ENCODE results near the gene KANSL1L.

KANSL1L gene

DNA sequence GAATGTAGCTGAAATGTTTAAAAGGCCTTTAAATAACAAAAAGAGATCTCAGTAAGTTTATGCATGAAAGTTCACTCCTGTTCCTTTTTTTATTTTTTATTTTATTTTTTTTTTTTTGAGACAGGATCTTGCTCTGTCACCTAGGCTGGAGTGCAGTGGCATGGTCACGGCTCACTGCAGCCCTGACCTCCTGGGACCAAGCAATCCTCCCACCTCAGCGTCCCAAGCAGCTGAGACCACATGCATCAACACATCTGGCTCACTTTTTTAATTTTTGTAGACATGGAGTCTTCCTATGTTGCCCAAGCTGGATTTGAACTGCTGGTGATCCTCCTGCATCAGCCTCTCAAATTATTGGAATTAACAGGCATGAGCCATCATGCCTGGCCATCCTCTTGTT, 84.3 kb downstream of the KANSL1L start:
- Histone ChIP-seq H3K4me3 (ENCODE audit: low read depth in 1 of 2, low read length in 1 of 2) (no peak overlapping the region), H3K27ac (no peak overlapping the region), H3K9me3 (no peaks in the 10 kb centered on the region), H3K4me1 (ENCODE audit: control insufficient read depth in 1 of 2, insufficient read depth in 1 of 2, low read depth in 1 of 2, low read length in 1 of 2) (no peaks in the 10 kb centered on the region), H3K27me3 (no peaks in the 10 kb centered on the region), H3K36me3 (no peaks in the 10 kb centered on the region)
- TF ChIP-seq, protein P1, sequence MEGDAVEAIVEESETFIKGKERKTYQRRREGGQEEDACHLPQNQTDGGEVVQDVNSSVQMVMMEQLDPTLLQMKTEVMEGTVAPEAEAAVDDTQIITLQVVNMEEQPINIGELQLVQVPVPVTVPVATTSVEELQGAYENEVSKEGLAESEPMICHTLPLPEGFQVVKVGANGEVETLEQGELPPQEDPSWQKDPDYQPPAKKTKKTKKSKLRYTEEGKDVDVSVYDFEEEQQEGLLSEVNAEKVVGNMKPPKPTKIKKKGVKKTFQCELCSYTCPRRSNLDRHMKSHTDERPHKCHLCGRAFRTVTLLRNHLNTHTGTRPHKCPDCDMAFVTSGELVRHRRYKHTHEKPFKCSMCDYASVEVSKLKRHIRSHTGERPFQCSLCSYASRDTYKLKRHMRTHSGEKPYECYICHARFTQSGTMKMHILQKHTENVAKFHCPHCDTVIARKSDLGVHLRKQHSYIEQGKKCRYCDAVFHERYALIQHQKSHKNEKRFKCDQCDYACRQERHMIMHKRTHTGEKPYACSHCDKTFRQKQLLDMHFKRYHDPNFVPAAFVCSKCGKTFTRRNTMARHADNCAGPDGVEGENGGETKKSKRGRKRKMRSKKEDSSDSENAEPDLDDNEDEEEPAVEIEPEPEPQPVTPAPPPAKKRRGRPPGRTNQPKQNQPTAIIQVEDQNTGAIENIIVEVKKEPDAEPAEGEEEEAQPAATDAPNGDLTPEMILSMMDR (IDR thresholded peaks at IDR 0.05) = no peak

DNA sequence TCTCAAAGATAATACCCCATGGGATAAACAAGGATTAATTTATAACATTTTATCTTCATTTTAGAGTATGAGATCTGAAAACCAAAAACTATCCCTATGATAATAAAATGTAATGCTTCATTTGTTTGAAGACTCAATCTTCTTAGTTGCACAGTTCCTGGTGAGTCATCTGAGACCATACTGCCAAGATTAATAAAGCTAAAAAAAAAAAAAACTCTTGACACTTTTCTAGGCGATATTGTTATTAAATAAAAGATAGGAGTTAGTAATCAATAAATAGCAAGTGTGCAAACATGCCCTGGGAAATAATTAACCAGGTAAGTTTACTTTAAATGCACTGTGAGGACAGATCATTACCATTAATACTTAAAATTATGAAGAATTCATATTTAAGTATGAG, 84.9 kb downstream of the KANSL1L start:
- H3K4me3 ChIP-seq (ENCODE audit: low read depth in 1 of 2, low read length in 1 of 2) = no peak overlapping the region
- H3K27ac ChIP-seq = no peak overlapping the region
- no peaks in the 10 kb centered on the region for H3K9me3 ChIP-seq
- H3K36me3 ChIP-seq = no peaks in the 10 kb centered on the region
- no peaks in the 10 kb centered on the region for H3K4me1 ChIP-seq (ENCODE audit: control insufficient read depth in 1 of 2, insufficient read depth in 1 of 2, low read depth in 1 of 2, low read length in 1 of 2)
- TF ChIP-seq, protein P1 (IDR thresholded peaks at IDR 0.05) = no peak
- H3K27me3 ChIP-seq = no peaks in the 10 kb centered on the region

DNA sequence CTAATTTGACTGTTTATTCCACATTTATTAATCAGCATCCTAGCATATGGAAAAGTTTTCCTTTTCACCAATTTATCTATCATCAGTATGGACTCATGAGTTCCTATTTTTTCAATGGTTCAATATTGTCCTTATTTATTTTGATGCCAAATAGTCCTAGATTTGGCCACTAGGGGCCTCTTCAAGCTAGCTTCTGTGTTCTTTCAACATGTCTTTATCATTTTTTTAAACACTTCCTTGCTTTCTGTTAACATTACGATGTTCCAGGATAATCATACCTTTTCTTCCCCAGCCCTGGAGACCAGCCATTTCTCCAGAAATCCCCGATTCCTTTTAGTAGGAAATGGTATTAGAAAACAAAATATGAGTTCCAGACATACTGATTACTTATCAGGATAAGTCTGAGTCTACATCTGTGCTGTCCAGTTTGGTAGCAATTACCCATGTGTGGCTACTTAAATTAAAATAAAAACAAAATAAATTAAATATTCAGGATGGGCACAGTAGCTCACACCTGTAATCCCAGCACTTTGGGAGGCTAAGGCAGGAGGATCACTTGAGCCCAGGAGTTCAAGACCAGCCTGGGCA, 98.2 kb downstream of the KANSL1L start:
- H3K27ac ChIP-seq = no peak overlapping the region
- H3K4me3 ChIP-seq (ENCODE audit: low read depth in 1 of 2, low read length in 1 of 2) = no peak overlapping the region
- TF ChIP-seq, protein P1 (IDR thresholded peaks at IDR 0.05) = no peak
- H3K36me3 ChIP-seq = peaks cover 8% of the 10 kb centered on the region
- no peaks in the 10 kb centered on the region for H3K4me1 ChIP-seq (ENCODE audit: control insufficient read depth in 1 of 2, insufficient read depth in 1 of 2, low read depth in 1 of 2, low read length in 1 of 2)
- H3K27me3 ChIP-seq = no peaks in the 10 kb centered on the region
- no peaks in the 10 kb centered on the region for H3K9me3 ChIP-seq

DNA sequence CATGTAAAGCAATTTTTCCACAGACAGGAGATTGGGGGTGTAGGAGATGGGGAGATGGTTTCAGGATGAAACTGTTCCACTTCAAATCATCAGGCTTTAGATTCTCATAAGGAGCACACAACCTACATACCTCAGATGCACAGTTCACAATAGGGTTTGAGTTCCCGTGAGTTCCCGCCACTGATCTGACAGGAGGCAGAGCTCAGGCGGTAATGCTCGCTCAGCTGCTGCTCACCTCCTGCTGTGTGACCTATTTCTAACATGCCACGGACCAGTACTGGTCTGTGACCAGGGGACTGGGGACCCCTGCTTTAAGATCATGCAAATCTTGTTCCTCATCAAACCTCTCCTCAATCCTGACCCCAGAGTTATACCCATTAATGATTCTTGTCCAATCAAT, 98.7 kb downstream of the KANSL1L start:
- Histone ChIP-seq H3K4me1 (ENCODE audit: control insufficient read depth in 1 of 2, insufficient read depth in 1 of 2, low read depth in 1 of 2, low read length in 1 of 2) (no peaks in the 10 kb centered on the region), H3K27me3 (no peaks in the 10 kb centered on the region), H3K9me3 (no peaks in the 10 kb centered on the region), H3K36me3 (peaks cover 8% of the 10 kb centered on the region), H3K27ac (no peak overlapping the region), H3K4me3 (ENCODE audit: low read depth in 1 of 2, low read length in 1 of 2) (no peak overlapping the region)
- TF ChIP-seq, protein P1 (IDR thresholded peaks at IDR 0.05) = no peak

DNA sequence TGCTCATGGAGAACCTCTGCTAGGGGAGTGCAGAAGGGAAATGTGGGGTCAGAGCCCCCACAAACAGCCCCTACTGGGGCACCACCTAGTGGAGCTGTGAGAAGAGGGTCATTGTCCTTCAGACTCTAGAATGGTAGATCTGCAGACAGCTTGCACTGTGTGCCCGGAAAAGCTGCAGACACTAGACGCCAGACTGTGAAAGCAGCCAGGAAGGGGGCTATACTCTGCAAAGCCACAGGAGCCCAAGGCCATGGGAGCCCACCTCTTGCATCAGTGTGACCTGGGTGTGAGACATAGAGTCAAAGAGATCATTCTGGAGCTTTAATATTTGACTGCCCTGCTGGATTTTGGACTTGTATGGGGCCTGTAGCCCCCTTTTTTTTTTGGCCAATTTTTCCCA, 107.9 kb downstream of the KANSL1L start:
- H3K27me3 ChIP-seq = no peaks in the 10 kb centered on the region
- no peak overlapping the region for H3K27ac ChIP-seq
- TF ChIP-seq, protein P1 (IDR thresholded peaks at IDR 0.05) = no peak
- no peaks in the 10 kb centered on the region for H3K9me3 ChIP-seq
- H3K36me3 ChIP-seq = peaks cover 14% of the 10 kb centered on the region
- H3K4me3 ChIP-seq (ENCODE audit: low read depth in 1 of 2, low read length in 1 of 2) = no peak overlapping the region
- H3K4me1 ChIP-seq (ENCODE audit: control insufficient read depth in 1 of 2, insufficient read depth in 1 of 2, low read depth in 1 of 2, low read length in 1 of 2) = no peaks in the 10 kb centered on the region

DNA sequence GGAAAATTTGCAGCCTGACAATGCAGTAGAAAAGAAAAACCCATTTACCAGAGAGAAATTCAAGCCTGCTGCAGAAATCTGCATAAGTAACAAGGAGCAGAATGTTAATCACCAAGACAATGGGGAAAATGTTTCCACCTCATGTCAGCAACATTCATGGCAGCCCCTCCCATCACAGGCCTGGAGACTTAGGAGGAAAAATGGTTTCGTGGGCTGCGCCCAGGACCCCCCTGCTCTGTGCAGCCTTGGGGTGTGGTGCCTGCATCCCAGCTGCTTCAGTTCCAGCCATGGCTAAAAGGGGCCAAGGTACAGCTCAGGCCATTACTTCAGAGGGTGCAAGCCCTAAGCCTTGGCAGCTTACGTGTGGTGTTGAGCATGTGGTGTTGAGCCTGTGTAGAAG, 115.4 kb downstream of the KANSL1L start:
- Histone ChIP-seq H3K36me3 (no peaks in the 10 kb centered on the region), H3K27ac (no peak overlapping the region), H3K4me1 (ENCODE audit: control insufficient read depth in 1 of 2, insufficient read depth in 1 of 2, low read depth in 1 of 2, low read length in 1 of 2) (no peaks in the 10 kb centered on the region)

More for the DNA sequence above, 115.4 kb downstream of the KANSL1L start:
- TF ChIP-seq, protein P1 (IDR thresholded peaks at IDR 0.05) = no peak
- no peaks in the 10 kb centered on the region for H3K9me3 ChIP-seq
- no peaks in the 10 kb centered on the region for H3K27me3 ChIP-seq
- no peak overlapping the region for H3K4me3 ChIP-seq (ENCODE audit: low read depth in 1 of 2, low read length in 1 of 2)

All from neutrophil (primary cell).